Stimulated activated naive CD8-positive, alpha-beta T cell treated with anti-CD3 and anti-CD28 coated beads, Interleukin-15, Interleukin-2, amounts not matched to agents 100 U/mL and 50 U/mL, for 24 hours (primary cell): ENCODE measurements around the gene AP3B1.

Experiments
- ATAC-seq: fragments of 150-1000 bp; cut with Tn5 transposase; one replicate; pipeline ENCODE4 v1.10.0; 2021
- DNase-seq: peaks from one replicate; pipeline ENCODE4 v3.0.0; 2021

AP3B1 gene, protein sequence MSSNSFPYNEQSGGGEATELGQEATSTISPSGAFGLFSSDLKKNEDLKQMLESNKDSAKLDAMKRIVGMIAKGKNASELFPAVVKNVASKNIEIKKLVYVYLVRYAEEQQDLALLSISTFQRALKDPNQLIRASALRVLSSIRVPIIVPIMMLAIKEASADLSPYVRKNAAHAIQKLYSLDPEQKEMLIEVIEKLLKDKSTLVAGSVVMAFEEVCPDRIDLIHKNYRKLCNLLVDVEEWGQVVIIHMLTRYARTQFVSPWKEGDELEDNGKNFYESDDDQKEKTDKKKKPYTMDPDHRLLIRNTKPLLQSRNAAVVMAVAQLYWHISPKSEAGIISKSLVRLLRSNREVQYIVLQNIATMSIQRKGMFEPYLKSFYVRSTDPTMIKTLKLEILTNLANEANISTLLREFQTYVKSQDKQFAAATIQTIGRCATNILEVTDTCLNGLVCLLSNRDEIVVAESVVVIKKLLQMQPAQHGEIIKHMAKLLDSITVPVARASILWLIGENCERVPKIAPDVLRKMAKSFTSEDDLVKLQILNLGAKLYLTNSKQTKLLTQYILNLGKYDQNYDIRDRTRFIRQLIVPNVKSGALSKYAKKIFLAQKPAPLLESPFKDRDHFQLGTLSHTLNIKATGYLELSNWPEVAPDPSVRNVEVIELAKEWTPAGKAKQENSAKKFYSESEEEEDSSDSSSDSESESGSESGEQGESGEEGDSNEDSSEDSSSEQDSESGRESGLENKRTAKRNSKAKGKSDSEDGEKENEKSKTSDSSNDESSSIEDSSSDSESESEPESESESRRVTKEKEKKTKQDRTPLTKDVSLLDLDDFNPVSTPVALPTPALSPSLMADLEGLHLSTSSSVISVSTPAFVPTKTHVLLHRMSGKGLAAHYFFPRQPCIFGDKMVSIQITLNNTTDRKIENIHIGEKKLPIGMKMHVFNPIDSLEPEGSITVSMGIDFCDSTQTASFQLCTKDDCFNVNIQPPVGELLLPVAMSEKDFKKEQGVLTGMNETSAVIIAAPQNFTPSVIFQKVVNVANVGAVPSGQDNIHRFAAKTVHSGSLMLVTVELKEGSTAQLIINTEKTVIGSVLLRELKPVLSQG

DNA sequence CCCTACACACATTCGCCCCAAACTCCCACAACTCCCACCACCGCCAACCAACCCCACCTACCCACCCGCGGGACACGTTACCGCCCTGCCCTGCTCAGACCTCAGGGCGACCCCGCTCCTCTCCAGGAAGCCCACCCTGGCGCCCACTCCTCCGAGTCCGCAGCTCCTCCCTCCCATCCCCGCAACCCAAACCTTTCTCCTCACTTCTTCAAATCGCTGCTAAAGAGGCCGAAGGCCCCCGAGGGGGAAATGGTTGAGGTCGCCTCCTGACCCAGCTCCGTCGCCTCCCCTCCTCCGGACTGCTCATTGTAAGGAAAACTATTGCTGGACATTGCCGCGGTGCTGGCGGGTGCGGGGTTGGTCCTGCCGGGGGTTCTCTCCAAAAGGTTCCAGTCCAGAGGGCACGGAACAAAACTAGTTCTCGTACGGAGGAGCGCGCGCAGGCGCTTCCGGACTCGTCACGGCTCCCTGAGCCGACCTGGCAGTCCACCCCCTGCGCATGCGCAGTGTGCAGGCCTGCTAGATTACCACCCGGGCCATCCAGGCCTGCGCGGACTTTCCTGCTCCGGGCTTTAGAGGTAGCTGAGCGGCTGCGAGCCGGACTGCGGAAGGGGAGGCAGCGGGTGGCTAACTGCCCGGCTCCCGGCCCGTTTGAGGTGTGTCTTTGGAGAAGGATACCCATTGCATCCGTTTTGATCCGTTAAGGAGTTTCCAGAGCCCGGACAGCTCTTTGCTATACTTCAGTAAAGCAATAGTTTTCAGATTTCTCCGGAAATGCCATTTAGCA is at the start of gene AP3B1:
Gene AP3B1, minus strand, starts transcription at position 451 of the 787 bp plus-strand sequence. Its CDS starts 119 bp downstream, at position 332.
- DNase-seq (peak; percentile 98), ATAC-seq (peak; percentile 96)

DNA sequence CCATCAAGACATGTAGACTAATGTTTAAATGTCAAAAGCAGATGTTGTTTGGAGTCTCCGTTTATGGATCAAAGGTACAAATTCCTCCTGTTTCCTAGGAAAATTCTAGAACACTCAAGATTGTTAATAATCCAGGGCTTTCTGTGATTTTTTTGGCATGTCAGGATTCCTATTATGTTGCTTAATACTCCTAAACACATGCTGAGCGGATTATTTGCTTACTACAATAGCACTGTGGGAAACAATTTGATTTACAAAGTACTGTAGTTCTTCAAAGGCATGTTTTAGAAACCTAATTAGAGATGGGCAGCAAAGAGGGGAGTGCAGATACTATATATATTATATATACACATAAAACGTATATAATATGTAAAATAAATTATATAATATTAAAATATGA is 46.9 kb upstream of the AP3B1 start:
- no peak for ATAC-seq
- no peak for DNase-seq

DNA sequence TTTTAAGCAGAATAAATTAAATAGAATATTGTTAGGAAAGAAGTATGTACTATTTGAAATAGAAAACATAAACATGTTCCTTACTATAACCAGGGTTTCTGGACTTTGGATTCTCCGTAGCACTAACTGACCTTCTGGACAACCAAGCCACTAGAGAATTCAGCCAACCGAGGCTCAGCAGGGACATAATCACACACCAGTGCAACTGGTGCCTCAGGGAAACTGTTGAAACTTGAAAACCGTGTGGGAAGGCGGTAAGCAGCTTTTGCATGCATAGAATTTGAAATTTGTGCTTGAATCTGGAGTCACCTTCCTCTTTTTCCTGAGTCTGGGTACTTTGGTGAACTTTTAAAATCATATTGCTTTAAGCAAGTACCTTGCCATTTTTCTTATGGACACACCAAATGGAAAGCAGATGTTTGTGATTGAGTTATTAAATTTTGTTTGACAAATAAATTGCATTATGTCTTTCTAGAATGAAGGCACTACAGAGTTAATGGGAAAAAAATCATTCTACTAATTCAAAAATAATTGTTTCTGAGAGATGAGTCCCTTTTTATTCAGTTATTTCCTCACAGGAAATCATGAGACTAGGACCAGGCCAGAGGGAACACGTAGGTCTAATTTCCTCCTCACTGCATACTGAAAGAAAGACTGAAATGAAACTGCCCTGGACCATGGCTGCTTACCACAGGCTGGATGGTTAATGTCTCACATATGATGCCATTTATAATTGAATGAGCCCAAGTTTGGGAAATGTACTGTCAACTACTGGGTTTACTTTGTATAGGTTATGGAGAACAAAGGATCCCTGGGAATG is 45.3 kb upstream of the AP3B1 start:
- DNase-seq (no peak), ATAC-seq (no peak)

DNA sequence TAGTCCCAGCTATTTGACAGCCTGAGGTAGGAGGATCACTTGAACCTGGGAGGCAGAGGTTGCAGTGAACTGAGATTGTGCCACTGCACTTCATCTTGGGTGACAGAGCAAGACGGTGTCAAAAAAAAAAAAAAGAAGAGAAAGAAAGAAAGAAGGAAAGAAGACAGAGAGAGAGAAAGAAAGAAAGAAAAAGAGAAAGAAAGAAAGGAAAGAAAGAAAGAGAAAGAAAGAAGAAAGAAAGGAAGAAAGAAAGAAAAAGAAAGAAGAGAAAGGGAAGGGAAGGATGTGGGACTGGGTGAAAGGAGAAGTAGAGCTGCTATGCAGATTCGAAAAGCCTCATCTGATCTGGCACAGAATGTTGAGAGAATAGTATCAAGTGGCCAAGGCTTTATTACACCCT is 42.2 kb upstream of the AP3B1 start:
- DNase-seq (no peak), ATAC-seq (no peak)

DNA sequence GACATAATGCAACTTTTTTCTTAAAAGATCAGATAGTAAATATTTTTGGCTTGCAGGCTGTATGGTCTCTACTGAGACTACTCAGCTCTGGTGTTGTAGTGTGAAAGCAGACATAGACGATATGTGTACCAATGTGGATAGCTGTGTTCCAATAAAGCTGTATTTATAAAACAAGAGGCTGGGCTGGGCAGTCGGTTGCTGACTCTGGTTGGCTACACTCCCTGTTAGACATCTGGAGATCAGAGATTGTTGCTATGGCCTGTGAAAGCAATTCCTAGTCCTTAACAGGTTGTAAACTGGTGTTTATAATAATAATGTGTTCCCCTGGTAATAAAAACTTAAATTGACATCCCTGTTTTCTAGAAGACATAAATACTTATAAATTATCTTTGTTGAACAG is 41.5 kb upstream of the AP3B1 start:
- DNase-seq = no peak
- ATAC-seq = no peak

DNA sequence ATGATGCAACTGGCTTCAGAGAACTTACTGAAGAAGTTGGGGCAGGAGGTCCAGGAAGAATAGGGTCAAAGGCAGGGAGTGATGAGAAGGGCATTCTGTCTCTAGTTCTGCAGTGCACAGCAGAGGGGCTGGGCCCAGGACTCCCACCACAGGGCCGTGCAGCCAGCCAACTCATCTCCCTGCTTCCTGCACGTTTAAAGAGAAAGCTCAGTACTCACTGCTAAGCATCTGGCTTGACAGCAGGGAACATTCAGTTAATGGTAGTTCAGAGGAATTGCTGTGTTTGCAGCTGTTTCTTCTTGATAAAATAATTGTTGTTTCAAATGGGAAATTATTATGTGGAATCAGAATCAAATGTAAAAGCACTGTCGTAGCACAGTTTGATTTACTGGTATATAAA is 40.3 kb upstream of the AP3B1 start:
- DNase-seq (no peak), ATAC-seq (no peak)

DNA sequence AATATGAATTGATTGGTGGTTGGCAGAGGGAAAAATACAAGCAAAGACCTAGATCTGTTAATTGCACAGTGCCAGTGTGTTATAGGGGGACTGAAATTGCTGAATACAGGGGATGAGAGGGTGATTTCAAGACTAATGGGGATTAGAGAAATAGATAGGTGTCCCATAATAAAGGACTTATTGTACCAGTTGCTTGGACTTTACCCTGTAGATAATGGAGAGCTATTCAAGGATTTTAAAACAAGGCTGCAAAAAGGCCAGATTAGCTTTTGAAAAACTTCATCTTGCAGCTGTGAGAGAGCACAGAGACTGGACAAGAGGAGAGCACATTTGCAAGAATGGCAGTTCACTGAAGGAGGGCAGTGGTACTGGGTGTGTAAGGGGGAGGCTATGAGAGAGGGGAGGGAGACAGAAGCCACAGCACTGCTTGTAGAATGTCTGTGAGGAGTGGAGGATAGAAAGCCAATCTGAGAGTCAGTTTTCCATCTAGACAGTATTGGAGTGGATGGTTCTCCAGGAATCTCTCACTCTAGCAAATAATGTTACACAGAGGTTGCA is 37.1 kb upstream of the AP3B1 start:
- ATAC-seq (no peak), DNase-seq (no peak)

DNA sequence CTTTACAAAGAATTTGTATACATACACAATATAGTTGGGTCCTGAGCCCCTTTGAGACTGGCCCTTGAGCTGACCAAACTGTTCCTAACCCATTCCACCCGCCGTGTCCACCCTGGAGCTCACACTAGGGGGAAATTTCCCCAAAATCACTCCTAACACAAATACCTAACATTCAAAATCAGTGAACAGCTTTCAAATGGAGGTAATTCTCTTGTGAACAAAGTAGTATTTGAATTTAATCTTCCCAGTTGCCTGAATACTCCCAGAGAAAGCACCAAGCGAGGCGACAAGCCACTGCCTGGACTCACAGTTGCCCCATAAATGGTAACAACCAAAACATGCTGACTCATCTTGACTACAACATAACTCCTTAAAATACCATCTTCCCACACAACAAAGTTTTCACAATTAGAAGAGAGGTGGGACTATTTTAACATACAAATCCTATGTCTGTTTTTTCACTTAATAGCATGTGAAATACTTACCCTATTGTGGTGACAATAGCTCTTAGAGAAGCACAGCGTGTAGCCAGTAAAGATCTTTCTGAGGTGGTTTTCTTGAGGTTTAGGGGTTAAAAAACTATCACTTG is 34.2 kb upstream of the AP3B1 start:
- no peak for ATAC-seq
- no peak for DNase-seq

DNA sequence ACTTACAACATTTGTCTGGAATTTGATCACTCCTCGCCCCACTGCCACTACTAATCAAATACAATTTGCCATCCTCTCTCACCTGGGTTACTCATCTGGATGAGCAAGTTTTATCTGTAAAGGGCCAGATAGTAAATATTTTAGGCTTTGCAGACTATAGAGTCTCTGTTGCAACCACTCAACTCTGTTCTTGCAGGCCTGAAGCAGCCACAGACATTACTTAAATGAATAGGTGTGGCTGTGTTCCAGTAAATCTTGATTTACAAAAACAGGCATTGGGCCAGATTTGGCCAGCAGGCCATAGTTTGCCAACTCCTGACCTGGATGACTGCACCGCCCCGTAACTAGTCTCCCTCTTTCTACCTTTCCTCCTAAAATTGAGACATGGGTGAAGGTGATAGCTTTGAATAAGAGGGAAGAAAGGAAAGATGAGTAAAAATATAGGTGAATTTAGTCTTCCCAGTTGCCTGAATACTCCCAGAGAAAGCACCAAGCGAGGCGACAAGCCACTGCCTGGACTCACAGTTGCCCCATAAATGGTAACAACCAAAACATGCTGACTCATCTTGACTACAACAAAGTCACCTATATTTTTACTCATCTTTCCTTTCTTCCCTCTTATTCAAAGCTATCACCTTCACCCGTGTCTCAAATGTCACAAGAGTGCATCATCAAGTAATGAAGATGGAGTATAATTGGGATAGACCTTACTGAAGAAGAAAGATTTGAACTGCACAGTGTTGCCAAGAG is 33.4 kb upstream of the AP3B1 start:
- ATAC-seq (no peak), DNase-seq (no peak)

DNA sequence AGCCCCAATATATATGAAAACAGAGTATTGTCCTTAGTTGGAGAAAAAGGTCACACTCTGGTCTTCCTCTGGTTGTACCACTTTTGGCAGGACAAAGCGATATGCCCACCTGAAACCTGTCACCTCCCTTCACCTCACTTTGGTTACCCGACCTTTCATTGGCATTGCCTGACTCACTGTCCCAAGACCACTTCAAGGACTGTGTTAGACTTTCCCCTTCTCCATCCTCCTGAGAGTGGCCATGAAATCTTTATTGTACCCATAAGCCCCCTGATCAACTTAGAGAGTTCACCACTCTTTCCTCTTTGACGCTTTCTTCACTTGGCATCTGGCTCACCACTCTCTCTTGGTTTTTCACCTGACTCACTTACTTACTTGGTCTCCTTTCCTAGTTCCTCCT is 32.4 kb upstream of the AP3B1 start:
- ATAC-seq = peak; percentile 59
- no peak for DNase-seq

DNA sequence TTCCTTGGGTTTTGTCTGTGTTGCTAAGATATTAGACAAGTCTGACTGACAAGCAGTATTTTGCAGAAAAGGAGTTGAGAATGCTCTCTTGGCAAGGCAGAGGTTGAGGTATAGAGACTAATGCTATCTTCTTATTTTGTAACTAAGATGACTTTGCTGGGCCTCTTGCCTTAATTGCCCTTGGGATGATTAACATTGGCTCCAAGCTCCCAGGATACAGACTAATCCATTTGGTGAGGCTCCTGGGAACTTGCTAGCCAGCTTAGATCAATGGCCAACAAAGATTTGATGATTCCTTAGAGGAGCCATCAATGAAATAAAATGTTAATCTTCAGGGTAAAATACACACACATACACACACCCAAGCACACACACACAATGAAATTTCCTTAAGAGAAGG is 28.7 kb upstream of the AP3B1 start:
- no peak for DNase-seq

DNA sequence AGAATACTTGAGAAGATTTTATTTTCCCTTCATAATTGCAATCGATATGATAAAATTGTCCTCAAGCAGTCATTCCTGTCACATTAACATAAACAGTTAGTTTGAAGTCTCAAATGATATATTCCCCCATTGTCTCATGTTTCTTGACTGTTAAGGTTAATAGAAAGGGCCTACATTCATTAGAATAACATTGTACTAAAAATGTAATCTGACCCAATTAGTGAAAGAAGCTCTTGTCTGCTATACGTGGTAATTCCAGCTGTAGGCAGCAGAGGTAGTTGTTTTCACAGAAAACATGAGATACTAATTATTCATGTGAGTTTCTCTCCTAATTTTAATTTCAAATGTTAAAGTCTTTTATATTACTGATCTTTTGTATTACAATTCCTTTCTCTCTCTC is 25.9 kb upstream of the AP3B1 start:
- ATAC-seq (no peak), DNase-seq (no peak)

More for the DNA sequence above, 28.7 kb upstream of the AP3B1 start:
- ATAC-seq = no peak

DNA sequence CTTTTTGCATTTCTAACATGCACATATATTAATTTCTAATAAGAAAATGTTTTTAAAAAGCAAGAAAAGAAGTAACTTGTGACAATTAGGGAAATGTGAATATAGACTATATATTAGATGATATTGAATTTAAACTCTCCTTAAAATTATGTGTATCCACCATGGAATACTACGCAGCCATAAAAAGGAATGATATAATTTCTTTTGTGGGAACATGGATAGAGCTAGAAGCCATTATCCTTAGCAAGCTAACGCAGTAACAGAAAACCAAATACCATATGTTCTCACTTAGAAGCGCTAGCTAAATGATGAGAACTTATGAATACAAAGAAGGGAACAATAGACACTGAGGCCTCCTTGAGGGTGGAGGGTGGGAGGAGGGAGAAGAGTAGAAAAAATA is 23.8 kb upstream of the AP3B1 start:
- no peak for DNase-seq
- ATAC-seq = no peak

DNA sequence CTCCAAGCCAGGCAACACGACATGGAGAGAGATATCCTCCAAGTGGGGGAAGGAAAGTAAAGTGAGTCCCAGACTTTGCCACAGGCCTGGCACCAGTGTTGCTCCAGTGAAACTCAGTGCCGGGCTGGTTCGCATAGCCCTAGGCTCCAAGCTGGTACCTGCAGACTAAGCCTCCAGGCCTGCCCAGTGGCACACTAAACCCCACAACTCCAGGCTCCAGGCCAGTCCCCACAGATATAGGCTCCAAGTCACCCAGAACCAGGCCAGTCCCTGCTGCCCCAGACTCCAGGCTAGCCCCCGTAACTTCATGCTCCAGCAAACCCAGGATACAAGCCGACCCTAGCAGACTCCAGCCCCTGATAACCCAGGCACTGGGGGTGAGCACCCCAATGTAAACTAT is 23.0 kb upstream of the AP3B1 start:
- DNase-seq (no peak), ATAC-seq (no peak)

DNA sequence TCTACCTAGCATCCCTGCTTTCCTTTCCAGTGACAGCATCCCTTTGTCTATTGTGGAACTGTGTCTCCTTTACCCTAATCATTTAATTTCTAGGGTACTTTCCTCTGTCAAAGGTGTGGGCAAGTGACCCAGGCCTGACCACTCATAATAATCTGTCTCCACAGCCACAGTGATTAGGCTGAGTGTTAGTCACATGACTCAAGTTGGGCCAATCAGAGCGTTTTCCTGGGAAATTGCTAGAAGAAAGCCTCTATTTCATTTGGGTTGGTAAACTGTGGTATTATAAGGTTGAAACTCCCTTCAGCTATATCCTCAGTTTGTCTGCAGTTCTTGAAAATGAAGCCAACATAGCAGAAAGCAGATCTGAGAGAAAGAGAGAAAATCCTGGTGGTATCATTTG is 14.2 kb upstream of the AP3B1 start:
- DNase-seq (no peak), ATAC-seq (no peak)

DNA sequence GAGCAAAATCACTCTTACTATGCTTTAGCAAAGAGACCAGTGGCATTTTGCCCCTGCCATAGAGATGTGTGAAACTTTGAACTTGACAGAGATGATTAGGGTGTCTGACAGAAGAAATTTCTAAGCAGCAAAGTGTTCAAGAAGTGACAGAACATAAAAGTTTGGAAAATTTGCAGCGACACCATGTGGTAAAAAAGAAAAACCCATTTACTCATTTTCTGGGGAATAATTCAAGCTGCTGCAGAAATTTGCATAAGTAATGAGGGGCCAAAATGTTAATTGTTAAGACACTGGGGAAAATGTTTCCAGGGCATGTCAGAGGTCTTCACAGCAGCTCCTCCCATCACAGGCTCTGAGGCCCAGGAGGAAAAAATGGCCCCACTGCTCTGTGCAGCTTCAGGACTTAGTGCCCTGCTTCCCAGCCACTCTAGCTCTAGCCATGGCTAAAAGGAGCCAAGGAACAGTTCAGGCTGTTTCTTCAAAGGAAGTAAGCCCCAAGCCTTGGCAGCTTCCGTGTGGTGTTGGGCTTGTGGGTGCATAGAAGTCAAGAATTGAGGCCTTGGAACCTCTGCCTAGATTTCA is 6.1 kb upstream of the AP3B1 start:
- no peak for DNase-seq
- ATAC-seq = no peak

DNA sequence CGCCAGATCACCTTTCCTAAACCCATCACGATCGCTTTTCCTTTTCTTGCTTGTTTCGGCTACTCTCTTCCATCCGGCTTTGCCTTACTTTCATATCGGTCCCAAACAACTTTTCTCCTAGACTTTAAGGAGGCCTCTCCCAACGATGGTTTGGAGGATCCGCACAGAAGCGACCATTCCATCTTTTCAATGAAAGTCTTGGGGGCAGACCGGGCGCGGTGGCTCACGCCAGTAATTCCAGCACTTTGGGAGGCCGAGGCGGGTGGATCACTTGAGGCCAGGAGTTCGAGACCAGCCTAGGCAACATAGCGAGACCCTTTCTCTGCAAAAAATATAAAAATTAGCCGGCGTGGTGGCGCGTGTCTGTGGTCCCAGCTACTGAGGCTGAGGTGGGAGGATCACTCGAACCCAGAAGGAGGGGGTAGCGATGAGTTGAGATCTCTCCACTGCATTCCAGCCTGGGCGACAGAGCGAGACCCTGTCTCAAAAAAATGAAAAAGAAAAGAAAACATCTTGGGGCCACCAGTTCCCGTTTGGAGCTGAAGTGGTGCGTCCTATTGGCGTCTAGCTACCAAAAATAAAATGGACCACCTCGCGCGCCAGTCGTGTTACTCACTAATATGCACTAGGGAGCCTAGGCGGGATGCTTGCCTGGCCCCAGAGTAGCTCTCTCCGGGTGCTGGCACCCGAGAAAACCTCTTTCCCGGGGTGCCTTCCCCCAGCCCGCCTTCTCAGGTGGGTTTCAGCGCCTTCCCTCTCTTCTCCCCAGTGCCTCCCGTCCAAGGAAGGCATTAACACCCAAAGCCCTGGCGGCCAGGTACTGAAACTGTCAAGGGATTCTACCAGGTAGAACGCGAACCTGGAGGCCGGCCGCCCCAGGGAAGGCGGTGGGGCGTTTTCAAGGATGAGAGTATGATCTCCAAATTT is 800 bp upstream of the AP3B1 start:
- DNase-seq = peak; percentile 55
- peak; percentile 11 for ATAC-seq

DNA sequence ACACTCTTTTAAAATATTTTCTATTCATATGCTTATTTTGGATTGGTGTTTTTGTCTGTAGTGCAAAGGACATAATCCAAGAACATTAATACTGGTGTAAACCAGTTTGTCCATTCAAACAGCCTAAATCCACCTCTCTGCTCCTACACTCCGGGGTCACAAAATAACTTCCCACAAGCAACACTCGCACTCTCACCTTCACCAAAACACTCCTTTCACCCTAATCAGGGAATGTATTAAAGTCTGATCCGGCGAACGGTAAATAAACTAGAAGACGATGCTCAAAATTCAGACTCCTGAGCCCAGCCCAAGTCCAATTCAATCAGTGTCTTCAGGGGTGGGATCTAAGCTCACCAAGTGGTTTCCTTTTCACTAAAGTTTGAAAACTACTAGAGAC is 649 bp downstream of the AP3B1 start:
- no peak for DNase-seq
- no peak for ATAC-seq
